B cell (primary cell): ENCODE results near the gene CASZ1. TPM values are rescaled to one million over a fixed set of nuclear protein-coding genes. Genes with fewer than 3 reads are reported as not detected.

Experiments used
- ATAC-seq: fragments of 200-7000 bp; cut with Tn5 transposase; one replicate; pipeline ENCODE4 v1.10.0; 2021; ENCODE audit warnings: low read depth, mild to moderate bottlenecking, moderate number of reproducible peaks, moderate library complexity
- CTCF ChIA-PET: fragments of 350-600 bp; sonication (Branson Sonifier 250); formaldehyde crosslinking; loops from one replicate; lab custom pipeline; 2021; ENCODE audit warnings: antibody characterized with exemption, inconsistent platforms; lab: Charles Lee
- POLR2A ChIA-PET: fragments of 350-600 bp; sonication (Branson Sonifier 250); formaldehyde crosslinking; loops from one replicate; lab custom pipeline; 2021; ENCODE audit warnings: antibody characterized with exemption; lab: Charles Lee
- DNase-seq: peaks from one replicate; pipeline ENCODE4 v3.0.0; 2013
- H2AFZ ChIP-seq: 2 replicates; pipeline ENCODE4 v1.6.1; 2012; ENCODE audit warnings: mild to moderate bottlenecking, low read depth, low read length; ENCODE audit not compliant: insufficient read depth, poor library complexity, severe bottlenecking
- H3K27ac ChIP-seq, 2 donors: 1 replicate in 1 of 2; 2 replicates in 1 of 2; pipeline ENCODE4 v1.5.1; 2012 to 2013; ENCODE audit warnings: low read length in 2 of 2, mild to moderate bottlenecking in 2 of 2, moderate library complexity in 1 of 2
- H3K27me3 ChIP-seq, 4 experiments: fragments of 200-600 bp in 1 of 4; sonication (generic) in 1 of 4; replicated peaks in 1 of 4; 1 replicate in 2 of 4; 2 replicates in 2 of 4; pipeline versions ENCODE4 v1.6.1 to v1.7.0; 2013 to 2016; ENCODE audit warnings: low read length in 3 of 4, mild to moderate bottlenecking in 2 of 4, mixed read lengths in 1 of 4, moderate library complexity in 1 of 4; ENCODE audit not compliant: insufficient read depth in 4 of 4, control insufficient read depth in 3 of 4; ENCODE audit errors: control extremely low read depth in 1 of 4
- H3K36me3 ChIP-seq, 2 experiments: replicated peaks in 1 of 2; 1 replicate in 1 of 2; 2 replicates in 1 of 2; pipeline versions ENCODE4 v1.6.1 to v1.7.1; 2013; ENCODE audit warnings: low read length in 1 of 2; ENCODE audit not compliant: insufficient read depth in 2 of 2, control insufficient read depth in 1 of 2; ENCODE audit errors: control extremely low read depth in 1 of 2, extremely low read depth in 1 of 2
- H3K4me1 ChIP-seq, 2 donors: fragments of 200-600 bp in 1 of 2; sonication (generic) in 1 of 2; 1 replicate in 1 of 2; 2 replicates in 1 of 2; pipeline versions ENCODE4 v1.5.1 to v1.6.1; 2013 to 2017; ENCODE audit warnings: low read length in 2 of 2; ENCODE audit not compliant: control insufficient read depth in 2 of 2, insufficient read depth in 2 of 2
- H3K4me2 ChIP-seq: replicated peaks from 2 replicates; pipeline ENCODE3; 2012; ENCODE audit warnings: mild to moderate bottlenecking, low read depth, low read length; ENCODE audit not compliant: poor library complexity, severe bottlenecking
- H3K4me3 ChIP-seq, 5 experiments: fragments of 200-600 bp in 1 of 5; sonication (generic) in 1 of 5; 1 replicate in 3 of 5; 2 replicates in 2 of 5; pipeline versions ENCODE4 v1.5.1 to v1.7.0; 2011 to 2016; ENCODE audit warnings: low read length in 4 of 5, mild to moderate bottlenecking in 4 of 5, low read depth in 2 of 5, control low read depth in 1 of 5, moderate library complexity in 1 of 5; ENCODE audit not compliant: insufficient read depth in 1 of 5; ENCODE audit errors: control extremely low read depth in 1 of 5, extremely low read depth in 1 of 5
- H3K79me2 ChIP-seq: fragments of 200-600 bp; sonication (generic); one replicate; pipeline ENCODE4 v1.6.0; 2016; ENCODE audit warnings: low read length; ENCODE audit not compliant: control insufficient read depth, insufficient read depth
- H3K9ac ChIP-seq: fragments of 200-600 bp; sonication (generic); 2 replicates; pipeline ENCODE4 v1.6.1; 2017; ENCODE audit warnings: mild to moderate bottlenecking, low read length, moderate library complexity
- H3K9me3 ChIP-seq, 3 donors: one replicate each; pipeline versions ENCODE4 v1.6.1 to v1.7.1; 2013; ENCODE audit warnings: low read length in 2 of 3; ENCODE audit not compliant: control insufficient read depth in 2 of 3, insufficient read depth in 1 of 3; ENCODE audit errors: control extremely low read depth in 1 of 3
- H4K20me1 ChIP-seq: 2 replicates; pipeline ENCODE4 v1.6.0; 2012; ENCODE audit warnings: mild to moderate bottlenecking, low read length; ENCODE audit not compliant: insufficient read depth, control insufficient read depth, poor library complexity, severe bottlenecking
- H3K27ac Mint-ChIP-seq: one replicate; pipeline ENCODE4 v1.8.0; 2021; ENCODE audit warnings: mixed read lengths
- H3K27me3 Mint-ChIP-seq: one replicate; pipeline ENCODE4 v1.8.0; 2021; ENCODE audit warnings: mixed read lengths
- H3K4me1 Mint-ChIP-seq: one replicate; pipeline ENCODE4 v1.8.0; 2021; ENCODE audit warnings: mixed read lengths
- H3K4me3 Mint-ChIP-seq: one replicate; pipeline ENCODE4 v1.8.0; 2021; ENCODE audit warnings: mixed read lengths
- H3K9me3 Mint-ChIP-seq: one replicate; pipeline ENCODE4 v1.8.0; 2022; ENCODE audit warnings: mixed read lengths; ENCODE audit not compliant: insufficient read depth
- EZH2 ChIP-seq: IDR thresholded peaks from 2 replicates; pipeline ENCODE4 v1.6.1; 2012; ENCODE audit warnings: borderline replicate concordance, low read depth, mild to moderate bottlenecking, moderate library complexity, low read length; ENCODE audit not compliant: insufficient read depth, poor library complexity, severe bottlenecking
- WGBS: methylation state at CpG from one replicate; pipeline ENCODE4 v1.1.5; 2013; ENCODE audit warnings: missing lambda C conversion rate; ENCODE audit not compliant: insufficient coverage; 5-methylcytosine and 5-hydroxymethylcytosine counted together
- intact Hi-C: fragments of 100-400 bp; cut with micrococcal nuclease; formaldehyde crosslinking; loops from one replicate; pipeline ENCODE4 v1.10.0; 2022
- polyA plus RNA-seq: library from polyadenylated mRNA; depleted of rRNA; stranded (reverse); fragments of >200 nt; gene quantifications from 2 replicates; pipeline ENCODE4 v1.2.3, GENCODE V29; 2012
- total RNA-seq, 2 donors: library from RNA; stranded (reverse); fragments of 120-200 nt in 1 of 2; gene quantifications; 1 replicate in 1 of 2; 2 replicates in 1 of 2; pipeline versions ENCODE4 v1.2.3 to v1.2.4, GENCODE V29; 2013 to 2022
- TF ChIP-seq, protein P1 (sequence below): fragments of 200-600 bp; IDR thresholded peaks from one replicate; pipeline ENCODE4 v1.8.0; 2022; ENCODE audit warnings: antibody characterized with exemption, mild to moderate bottlenecking

Gene CASZ1
- total and polyA plus RNA-seq, 2 donors (not counting 1 experiment from before 2014, with no cell fraction given), result 9.5 to 27.2 TPM

DNA sequence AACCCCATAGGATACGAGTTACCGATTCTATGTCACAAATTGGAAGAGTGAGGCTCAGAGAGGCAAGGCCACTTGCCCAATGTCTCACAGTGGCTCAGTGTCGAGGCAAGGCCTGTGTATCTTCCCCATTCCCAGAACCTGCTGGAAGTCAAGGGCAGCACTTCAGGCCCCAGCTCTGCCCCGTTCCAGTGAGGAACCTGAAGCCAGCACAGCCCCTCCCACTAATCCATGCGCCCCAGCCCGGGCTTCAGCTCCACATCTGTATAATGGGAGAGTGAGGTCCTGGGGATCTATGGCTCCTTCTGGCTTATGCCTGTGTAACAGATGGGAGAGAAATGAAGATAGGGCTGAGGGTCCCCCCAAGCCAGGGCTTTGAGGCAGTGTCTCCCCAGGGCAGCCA is 56.3 kb downstream of the CASZ1 start:
- no peak overlapping the region for H3K4me2 ChIP-seq
- H3K9me3 Mint-ChIP-seq, result no peaks in the 10 kb centered on the region
- intact Hi-C loops, result no loop called here
- H3K36me3 ChIP-seq, result no peaks in the 10 kb centered on the region
- no peak overlapping the region for H3K4me3 ChIP-seq
- H2AFZ ChIP-seq, result no peak overlapping the region
- no peaks in the 10 kb centered on the region for H3K27me3 ChIP-seq
- peaks cover 6% of the 10 kb centered on the region for H3K27me3 Mint-ChIP-seq
- H3K9ac ChIP-seq, result no peak overlapping the region
- ATAC-seq (no peak), DNase-seq (no peak)
- 98% methylated on average over 3 of the region's 6 CpGs for WGBS
- no peaks in the 10 kb centered on the region for H3K79me2 ChIP-seq
- CTCF ChIA-PET, result no interaction called here
- POLR2A ChIA-PET, result no interaction called here
- H3K27ac ChIP-seq, result no peak overlapping the region
- TF ChIP-seq EZH2, result no peak
- TF ChIP-seq, protein P1, sequence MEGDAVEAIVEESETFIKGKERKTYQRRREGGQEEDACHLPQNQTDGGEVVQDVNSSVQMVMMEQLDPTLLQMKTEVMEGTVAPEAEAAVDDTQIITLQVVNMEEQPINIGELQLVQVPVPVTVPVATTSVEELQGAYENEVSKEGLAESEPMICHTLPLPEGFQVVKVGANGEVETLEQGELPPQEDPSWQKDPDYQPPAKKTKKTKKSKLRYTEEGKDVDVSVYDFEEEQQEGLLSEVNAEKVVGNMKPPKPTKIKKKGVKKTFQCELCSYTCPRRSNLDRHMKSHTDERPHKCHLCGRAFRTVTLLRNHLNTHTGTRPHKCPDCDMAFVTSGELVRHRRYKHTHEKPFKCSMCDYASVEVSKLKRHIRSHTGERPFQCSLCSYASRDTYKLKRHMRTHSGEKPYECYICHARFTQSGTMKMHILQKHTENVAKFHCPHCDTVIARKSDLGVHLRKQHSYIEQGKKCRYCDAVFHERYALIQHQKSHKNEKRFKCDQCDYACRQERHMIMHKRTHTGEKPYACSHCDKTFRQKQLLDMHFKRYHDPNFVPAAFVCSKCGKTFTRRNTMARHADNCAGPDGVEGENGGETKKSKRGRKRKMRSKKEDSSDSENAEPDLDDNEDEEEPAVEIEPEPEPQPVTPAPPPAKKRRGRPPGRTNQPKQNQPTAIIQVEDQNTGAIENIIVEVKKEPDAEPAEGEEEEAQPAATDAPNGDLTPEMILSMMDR, result no peak
- H3K4me3 Mint-ChIP-seq, result no peak overlapping the region
- H3K4me1 Mint-ChIP-seq, result no peaks in the 10 kb centered on the region
- no peaks in the 10 kb centered on the region for H4K20me1 ChIP-seq
- H3K4me1 ChIP-seq, result no peaks in the 10 kb centered on the region
- H3K9me3 ChIP-seq, result no peaks in the 10 kb centered on the region
- H3K27ac Mint-ChIP-seq, result no peak overlapping the region

DNA sequence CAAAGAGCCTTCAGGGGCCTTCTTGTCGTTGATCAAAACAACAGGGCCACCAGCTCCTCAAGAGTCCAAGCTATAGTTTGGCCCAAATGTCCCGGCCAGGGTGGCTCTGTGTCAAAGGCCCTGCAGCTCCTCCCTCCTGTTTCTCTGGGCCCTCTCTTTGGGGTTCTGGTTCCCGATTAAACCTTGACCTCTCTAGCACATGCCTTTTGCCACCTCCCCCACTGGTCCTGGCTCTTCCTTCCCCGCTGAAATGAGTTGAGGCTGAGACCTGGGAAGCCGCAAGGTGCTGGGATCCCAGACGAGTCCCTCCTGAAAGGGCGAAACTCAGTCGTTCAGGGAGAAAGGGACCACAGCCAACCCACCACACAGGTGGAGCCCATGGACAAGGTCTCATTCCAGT is 56.9 kb downstream of the CASZ1 start:
- Mint-ChIP-seq H3K4me3 (no peak overlapping the region), H3K4me1 (no peaks in the 10 kb centered on the region), H3K27ac (no peak overlapping the region), H3K9me3 (no peaks in the 10 kb centered on the region), H3K27me3 (peaks cover 6% of the 10 kb centered on the region)
- Histone ChIP-seq H3K79me2 (no peaks in the 10 kb centered on the region), H3K36me3 (no peaks in the 10 kb centered on the region), H3K4me1 (no peaks in the 10 kb centered on the region), H3K27me3 (no peaks in the 10 kb centered on the region), H2AFZ (no peak overlapping the region), H3K27ac (no peak overlapping the region), H3K4me2 (no peak overlapping the region), H3K4me3 (no peak overlapping the region), H3K9ac (no peak overlapping the region), H3K9me3 (no peaks in the 10 kb centered on the region), H4K20me1 (no peaks in the 10 kb centered on the region)
- DNase-seq (no peak), ATAC-seq (no peak)
- ChIA-PET CTCF (no interaction called here), POLR2A (no interaction called here)
- TF ChIP-seq, protein P1, result no peak
- TF ChIP-seq EZH2, result no peak
- intact Hi-C loops, result no loop called here
- 93% methylated on average over 8 of the region's 8 CpGs for WGBS
